Activated T-cell treated with anti-CD3 and anti-CD28 coated beads, Interleukin-2, amount 50 U/mL, for 4 hours (primary cell): Measurements from ENCODE around the gene GMDS. TPM values are rescaled to one million over a fixed set of nuclear protein-coding genes. Genes with fewer than 3 reads are reported as not detected.

ENCODE experiments used
- ATAC-seq, 2 donors: fragments of 200-7000 bp; cut with Tn5 transposase; one replicate each; pipeline ENCODE4 v1.10.0; 2021
- DNase-seq: peaks from one replicate; pipeline ENCODE4 v3.0.0-alpha.2; 2020
- H3K27me3 Mint-ChIP-seq: one replicate; pipeline ENCODE4 v1.8.0; 2021; ENCODE audit warnings: low read depth, mixed read lengths
- H3K36me3 Mint-ChIP-seq: one replicate; pipeline ENCODE4 v1.8.0; 2022; ENCODE audit warnings: mixed read lengths; ENCODE audit not compliant: insufficient read depth
- H3K4me1 Mint-ChIP-seq: one replicate; pipeline ENCODE4 v1.8.0; 2021; ENCODE audit warnings: low read depth, mixed read lengths
- H3K4me3 Mint-ChIP-seq: one replicate; pipeline ENCODE4 v1.8.0; 2021; ENCODE audit warnings: mild to moderate bottlenecking, moderate library complexity, mixed read lengths
- H3K9me3 Mint-ChIP-seq: one replicate; pipeline ENCODE4 v1.8.0; 2021; ENCODE audit warnings: mixed read lengths
- total RNA-seq, 3 donors: library from RNA; stranded (reverse); gene quantifications; one replicate each; pipeline ENCODE4 v1.2.1, GENCODE V29; 2021

The GMDS gene
- total RNA-seq, 3 donors from 2014 or later, result 38.9 to 48.0 (median 43.9) TPM

GRCh38 chr6:1593958-1594314, 651.5 kb downstream of the GMDS start:
- DNase-seq (no peak), ATAC-seq (no peak)
- H3K36me3 Mint-ChIP-seq, result no peaks in the 10 kb centered on the region
- no peak overlapping the region for H3K4me3 Mint-ChIP-seq
- H3K4me1 Mint-ChIP-seq, result peaks cover 3% of the 10 kb centered on the region
- peaks cover 47% of the 10 kb centered on the region for H3K27me3 Mint-ChIP-seq
- no peaks in the 10 kb centered on the region for H3K9me3 Mint-ChIP-seq

GRCh38 chr6:1593286-1593957, 652.0 kb downstream of the GMDS start:
- Mint-ChIP-seq H3K4me1 (peaks cover 3% of the 10 kb centered on the region), H3K36me3 (no peaks in the 10 kb centered on the region), H3K27me3 (peaks cover 45% of the 10 kb centered on the region), H3K4me3 (no peak overlapping the region), H3K9me3 (no peaks in the 10 kb centered on the region)
- ATAC-seq (no peak), DNase-seq (no peak)

GRCh38 chr6:1592852-1593251, 652.6 kb downstream of the GMDS start:
- H3K36me3 Mint-ChIP-seq, result no peaks in the 10 kb centered on the region
- H3K27me3 Mint-ChIP-seq, result peaks cover 39% of the 10 kb centered on the region
- H3K4me1 Mint-ChIP-seq, result peaks cover 3% of the 10 kb centered on the region
- ATAC-seq (no peak), DNase-seq (no peak)
- H3K4me3 Mint-ChIP-seq, result no peak overlapping the region
- H3K9me3 Mint-ChIP-seq, result no peaks in the 10 kb centered on the region

- Mint-ChIP-seq H3K4me1 (peaks cover 3% of the 10 kb centered on the region), H3K27me3 (peaks cover 34% of the 10 kb centered on the region), H3K9me3 (no peaks in the 10 kb centered on the region), H3K36me3 (no peaks in the 10 kb centered on the region), H3K4me3 (no peak overlapping the region)
- ATAC-seq (no peak), DNase-seq (no peak)
These were observed 653.5 kb downstream of the GMDS start for GRCh38 chr6:1591926-1592325.

- no peaks in the 10 kb centered on the region for H3K36me3 Mint-ChIP-seq
- H3K27me3 Mint-ChIP-seq, result peaks cover 32% of the 10 kb centered on the region
These were observed 654.2 kb downstream of the GMDS start for GRCh38 chr6:1591243-1591642.

GRCh38 chr6:1590580-1590979, 654.8 kb downstream of the GMDS start:
- H3K4me1 Mint-ChIP-seq, result no peaks in the 10 kb centered on the region
- DNase-seq (no peak), ATAC-seq (no peak)
- no peaks in the 10 kb centered on the region for H3K36me3 Mint-ChIP-seq
- no peak overlapping the region for H3K4me3 Mint-ChIP-seq
- no peaks in the 10 kb centered on the region for H3K9me3 Mint-ChIP-seq
- peaks cover 29% of the 10 kb centered on the region for H3K27me3 Mint-ChIP-seq

More at GRCh38 chr6:1591243-1591642, 654.2 kb downstream of the GMDS start:
- DNase-seq (no peak), ATAC-seq (no peak)
- peaks cover 3% of the 10 kb centered on the region for H3K4me1 Mint-ChIP-seq
- H3K9me3 Mint-ChIP-seq, result no peaks in the 10 kb centered on the region
- H3K4me3 Mint-ChIP-seq, result no peak overlapping the region

- H3K9me3 Mint-ChIP-seq, result no peaks in the 10 kb centered on the region
- no peaks in the 10 kb centered on the region for H3K4me1 Mint-ChIP-seq
- H3K36me3 Mint-ChIP-seq, result no peaks in the 10 kb centered on the region
- no peak for DNase-seq
- H3K27me3 Mint-ChIP-seq, result peaks cover 26% of the 10 kb centered on the region
- ATAC-seq, result no peak
- no peak overlapping the region for H3K4me3 Mint-ChIP-seq
These were observed 656.2 kb downstream of the GMDS start for GRCh38 chr6:1589208-1589607.

GRCh38 chr6:1587977-1588376, 657.4 kb downstream of the GMDS start:
- Mint-ChIP-seq H3K9me3 (no peaks in the 10 kb centered on the region), H3K36me3 (no peaks in the 10 kb centered on the region), H3K27me3 (peaks cover 19% of the 10 kb centered on the region), H3K4me3 (no peak overlapping the region), H3K4me1 (no peaks in the 10 kb centered on the region)
- DNase-seq (no peak), ATAC-seq (no peak)

GRCh38 chr6:1587546-1587945, 657.9 kb downstream of the GMDS start:
- Mint-ChIP-seq H3K4me1 (no peaks in the 10 kb centered on the region), H3K9me3 (no peaks in the 10 kb centered on the region), H3K27me3 (peaks cover 15% of the 10 kb centered on the region), H3K4me3 (no peak overlapping the region), H3K36me3 (no peaks in the 10 kb centered on the region)
- DNase-seq (no peak), ATAC-seq (no peak)

GRCh38 chr6:1586861-1587450, 658.4 kb downstream of the GMDS start:
- H3K4me1 Mint-ChIP-seq, result no peaks in the 10 kb centered on the region
- no peaks in the 10 kb centered on the region for H3K9me3 Mint-ChIP-seq

GRCh38 chr6:1586256-1586655, 659.1 kb downstream of the GMDS start:
- Mint-ChIP-seq H3K4me3 (no peak overlapping the region), H3K9me3 (no peaks in the 10 kb centered on the region), H3K27me3 (peaks cover 17% of the 10 kb centered on the region), H3K36me3 (no peaks in the 10 kb centered on the region), H3K4me1 (no peaks in the 10 kb centered on the region)
- ATAC-seq (no peak), DNase-seq (no peak)

More at GRCh38 chr6:1586861-1587450, 658.4 kb downstream of the GMDS start:
- ATAC-seq (no peak), DNase-seq (no peak)
- peaks cover 17% of the 10 kb centered on the region for H3K27me3 Mint-ChIP-seq
- H3K36me3 Mint-ChIP-seq, result no peaks in the 10 kb centered on the region
- no peak overlapping the region for H3K4me3 Mint-ChIP-seq

GRCh38 chr6:1585669-1586049, 659.7 kb downstream of the GMDS start:
- no peak for ATAC-seq
- H3K27me3 Mint-ChIP-seq, result peaks cover 17% of the 10 kb centered on the region

GRCh38 chr6:1584996-1585668, 660.3 kb downstream of the GMDS start:
- Mint-ChIP-seq H3K27me3 (peaks cover 17% of the 10 kb centered on the region), H3K9me3 (no peaks in the 10 kb centered on the region), H3K36me3 (no peaks in the 10 kb centered on the region), H3K4me3 (no peak overlapping the region), H3K4me1 (no peaks in the 10 kb centered on the region)
- no peak for DNase-seq
- ATAC-seq, result no peak

More at GRCh38 chr6:1585669-1586049, 659.7 kb downstream of the GMDS start:
- no peak for DNase-seq
- no peaks in the 10 kb centered on the region for H3K4me1 Mint-ChIP-seq
- H3K9me3 Mint-ChIP-seq, result no peaks in the 10 kb centered on the region
- no peak overlapping the region for H3K4me3 Mint-ChIP-seq
- H3K36me3 Mint-ChIP-seq, result no peaks in the 10 kb centered on the region

GRCh38 chr6:1584146-1584545, 661.3 kb downstream of the GMDS start:
- Mint-ChIP-seq H3K36me3 (no peaks in the 10 kb centered on the region), H3K27me3 (peaks cover 14% of the 10 kb centered on the region), H3K9me3 (no peaks in the 10 kb centered on the region), H3K4me3 (no peak overlapping the region), H3K4me1 (no peaks in the 10 kb centered on the region)
- no peak for ATAC-seq
- DNase-seq, result no peak
